ENCODE results near the gene WASHC3.
"Not testable (repeated sequence)": the region's sequence is repeated elsewhere in the genome, so short reads cannot be mapped to it uniquely, and the experiment has no call there.

The WASHC3 gene

GRCh38 chr12:102061560-102062418 is at the start of gene WASHC3:
WASHC3 (minus strand) TSS chr12:102061991; CDS start chr12:102061962, 29 bp downstream.
- Histone ChIP-seq H3K27me3 (ENCODE audit: control insufficient read depth in 2 of 2, insufficient read depth in 2 of 2, low read length in 2 of 2) (no peaks in the 10 kb centered on the region), H3K4me1 (ENCODE audit: control insufficient read depth in 2 of 2, insufficient read depth in 2 of 2, low read length in 2 of 2) (peaks cover 4 to 5% of the 10 kb centered on the region in 2 donors)

DNA sequence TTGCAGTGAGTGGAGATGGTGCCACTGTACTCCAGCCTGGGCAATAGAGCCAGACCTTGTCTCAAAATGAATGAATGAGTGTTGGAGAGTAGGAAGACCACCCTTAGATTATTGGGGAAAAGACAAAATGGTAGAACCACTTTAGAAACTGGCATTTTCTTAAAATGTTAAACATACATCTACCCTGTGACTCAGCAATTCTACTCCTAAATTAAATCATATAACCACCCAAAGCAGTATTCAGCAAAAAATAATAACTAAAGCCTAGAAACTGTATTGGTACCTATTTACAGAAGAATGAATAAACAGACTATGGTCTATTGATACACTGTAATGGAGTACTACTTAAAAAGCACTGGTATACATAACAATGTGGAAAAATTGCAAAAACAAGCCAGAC is 49.0 kb upstream of the WASHC3 start:
- H3K27ac ChIP-seq (ENCODE audit: low read depth in 2 of 2, low read length in 2 of 2): no peak overlapping the region
- no peak overlapping the region for H3K4me3 ChIP-seq (ENCODE audit: low read length in 2 of 2)
- H3K4me1 ChIP-seq (ENCODE audit: control insufficient read depth in 2 of 2, insufficient read depth in 2 of 2, low read length in 2 of 2): no peaks in the 10 kb centered on the region
- no peak overlapping the region for H3K9ac ChIP-seq (ENCODE audit: low read depth in 1 of 2, low read length in 2 of 2)
- peaks cover 0 to 9% of the 10 kb centered on the region in 2 donors for H3K9me3 ChIP-seq (ENCODE audit: control insufficient read depth in 2 of 2, low read length in 2 of 2)
- no peaks in the 10 kb centered on the region for H3K27me3 ChIP-seq (ENCODE audit: control insufficient read depth in 2 of 2, insufficient read depth in 2 of 2, low read length in 2 of 2)
- peaks cover 39 to 42% of the 10 kb centered on the region in 2 donors for H3K36me3 ChIP-seq (ENCODE audit: control insufficient read depth in 2 of 2, insufficient read depth in 2 of 2, low read length in 2 of 2)

More at GRCh38 chr12:102061560-102062418, at the start of gene WASHC3:
- peaks cover 4 to 6% of the 10 kb centered on the region in 2 donors for H3K36me3 ChIP-seq (ENCODE audit: control insufficient read depth in 2 of 2, insufficient read depth in 2 of 2, low read length in 2 of 2)
- peak within 1 kb of the TSS; percentile 89 to 94 for H3K4me3 ChIP-seq (ENCODE audit: low read length in 2 of 2)
- H3K9ac ChIP-seq (ENCODE audit: low read depth in 1 of 2, low read length in 2 of 2): peak within 1 kb of the TSS; percentile 92 to 93
- peak within 1 kb of the TSS; percentile 82 to 87 for H3K27ac ChIP-seq (ENCODE audit: low read depth in 2 of 2, low read length in 2 of 2)
- H3K9me3 ChIP-seq (ENCODE audit: control insufficient read depth in 2 of 2, low read length in 2 of 2): no peaks in the 10 kb centered on the region

DNA sequence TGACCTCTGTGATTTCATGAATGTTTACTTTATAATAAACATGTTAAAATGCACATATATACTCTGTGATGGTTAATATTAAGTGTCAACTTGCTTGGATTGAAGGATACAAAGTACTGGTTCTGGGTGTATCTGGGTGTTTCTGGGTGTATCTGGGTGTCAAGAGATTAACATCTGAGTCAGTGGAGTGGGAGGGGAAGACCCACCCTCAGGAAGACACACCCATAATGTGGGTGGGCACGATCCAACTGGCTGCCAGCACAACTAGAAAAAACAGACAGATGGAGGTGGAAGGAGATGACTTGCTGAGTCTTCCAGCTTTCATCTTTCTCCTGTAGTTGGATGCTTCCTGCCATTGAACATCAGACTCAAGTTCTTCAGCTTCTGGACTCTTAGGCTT is 46.2 kb upstream of the WASHC3 start:
- Histone ChIP-seq H3K36me3 (ENCODE audit: control insufficient read depth in 2 of 2, insufficient read depth in 2 of 2, low read length in 2 of 2) (peaks cover 35 to 40% of the 10 kb centered on the region in 2 donors), H3K4me3 (ENCODE audit: low read length in 2 of 2) (no peak overlapping the region), H3K9me3 (ENCODE audit: control insufficient read depth in 2 of 2, low read length in 2 of 2) (peaks cover 0 to 9% of the 10 kb centered on the region in 2 donors), H3K4me1 (ENCODE audit: control insufficient read depth in 2 of 2, insufficient read depth in 2 of 2, low read length in 2 of 2) (no peaks in the 10 kb centered on the region), H3K27me3 (ENCODE audit: control insufficient read depth in 2 of 2, insufficient read depth in 2 of 2, low read length in 2 of 2) (no peaks in the 10 kb centered on the region), H3K27ac (ENCODE audit: low read depth in 2 of 2, low read length in 2 of 2) (no peak overlapping the region), H3K9ac (ENCODE audit: low read depth in 1 of 2, low read length in 2 of 2) (no peak overlapping the region)

- Histone ChIP-seq H3K4me1 (ENCODE audit: control insufficient read depth in 2 of 2, insufficient read depth in 2 of 2, low read length in 2 of 2) (no peaks in the 10 kb centered on the region), H3K27me3 (ENCODE audit: control insufficient read depth in 2 of 2, insufficient read depth in 2 of 2, low read length in 2 of 2) (no peaks in the 10 kb centered on the region), H3K4me3 (ENCODE audit: low read length in 2 of 2) (no peak overlapping the region), H3K9me3 (ENCODE audit: control insufficient read depth in 2 of 2, low read length in 2 of 2) (peaks cover 0 to 9% of the 10 kb centered on the region in 2 donors), H3K36me3 (ENCODE audit: control insufficient read depth in 2 of 2, insufficient read depth in 2 of 2, low read length in 2 of 2) (peaks cover 35 to 40% of the 10 kb centered on the region in 2 donors), H3K27ac (ENCODE audit: low read depth in 2 of 2, low read length in 2 of 2) (no peak overlapping the region), H3K9ac (ENCODE audit: low read depth in 1 of 2, low read length in 2 of 2) (no peak overlapping the region)
Observed at GRCh38 chr12:102106905-102107304, 45.1 kb upstream of the WASHC3 start.

DNA sequence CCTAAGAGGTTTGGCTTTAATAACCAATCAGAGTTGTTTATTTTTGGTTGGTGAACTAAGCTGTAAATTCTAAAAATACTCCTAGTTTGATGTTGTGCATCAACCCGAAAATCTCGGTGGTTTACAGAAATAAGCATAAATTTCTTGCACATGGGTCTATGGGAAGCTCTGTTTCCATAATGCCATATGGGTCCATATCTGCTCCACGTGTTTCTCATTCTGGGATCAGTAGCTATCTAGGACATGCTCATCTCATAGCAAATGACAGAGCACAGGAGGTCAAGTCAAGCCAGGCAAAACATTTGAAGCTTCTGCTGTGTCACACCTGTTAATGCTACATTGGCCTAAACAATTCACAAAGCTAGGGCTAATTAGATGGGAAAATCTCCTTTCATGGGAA is 35.1 kb upstream of the WASHC3 start:
- H3K9ac ChIP-seq (ENCODE audit: low read depth in 1 of 2, low read length in 2 of 2): no peak overlapping the region
- H3K4me3 ChIP-seq (ENCODE audit: low read length in 2 of 2): no peak overlapping the region
- H3K9me3 ChIP-seq (ENCODE audit: control insufficient read depth in 2 of 2, low read length in 2 of 2): no peaks in the 10 kb centered on the region
- no peaks in the 10 kb centered on the region for H3K27me3 ChIP-seq (ENCODE audit: control insufficient read depth in 2 of 2, insufficient read depth in 2 of 2, low read length in 2 of 2)
- H3K36me3 ChIP-seq (ENCODE audit: control insufficient read depth in 2 of 2, insufficient read depth in 2 of 2, low read length in 2 of 2): peaks cover 17 to 21% of the 10 kb centered on the region in 2 donors
- H3K4me1 ChIP-seq (ENCODE audit: control insufficient read depth in 2 of 2, insufficient read depth in 2 of 2, low read length in 2 of 2): no peaks in the 10 kb centered on the region
- H3K27ac ChIP-seq (ENCODE audit: low read depth in 2 of 2, low read length in 2 of 2): no peak overlapping the region

DNA sequence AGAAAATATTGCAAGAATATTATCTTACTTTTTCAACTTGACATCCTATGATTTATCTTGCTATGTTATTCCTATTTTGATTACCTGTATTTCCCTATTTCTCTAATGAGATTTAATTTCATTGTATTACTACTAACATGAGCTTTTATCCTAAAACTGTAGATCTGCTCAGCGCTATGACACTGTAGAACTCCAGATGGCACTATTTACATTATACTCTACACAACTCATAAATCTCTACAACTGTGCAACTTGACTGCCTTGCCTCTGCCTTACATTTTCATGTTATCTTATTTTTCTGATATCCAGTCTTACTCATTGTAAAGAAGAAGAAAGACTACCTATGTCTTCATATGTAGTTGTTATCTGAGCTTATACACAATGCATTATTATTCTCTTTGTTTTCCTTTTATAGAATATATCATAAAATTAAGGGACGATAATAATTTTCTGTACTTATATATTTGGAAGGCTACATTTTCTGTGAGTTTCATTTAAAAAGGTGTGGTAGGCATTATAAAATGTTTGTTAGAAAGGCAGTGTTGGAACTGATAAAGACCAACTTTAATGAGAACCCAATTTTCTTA is 34.0 kb upstream of the WASHC3 start:
- Histone ChIP-seq H3K27ac (ENCODE audit: low read depth in 2 of 2, low read length in 2 of 2) (no peak overlapping the region), H3K36me3 (ENCODE audit: control insufficient read depth in 2 of 2, insufficient read depth in 2 of 2, low read length in 2 of 2) (peaks cover 17 to 21% of the 10 kb centered on the region in 2 donors), H3K9ac (ENCODE audit: low read depth in 1 of 2, low read length in 2 of 2) (no peak overlapping the region), H3K4me1 (ENCODE audit: control insufficient read depth in 2 of 2, insufficient read depth in 2 of 2, low read length in 2 of 2) (no peaks in the 10 kb centered on the region), H3K27me3 (ENCODE audit: control insufficient read depth in 2 of 2, insufficient read depth in 2 of 2, low read length in 2 of 2) (no peaks in the 10 kb centered on the region), H3K4me3 (ENCODE audit: low read length in 2 of 2) (no peak overlapping the region), H3K9me3 (ENCODE audit: control insufficient read depth in 2 of 2, low read length in 2 of 2) (no peaks in the 10 kb centered on the region)

GRCh38 chr12:102093319-102093718 is 31.5 kb upstream of the WASHC3 start:
- Histone ChIP-seq H3K27ac (ENCODE audit: low read depth in 2 of 2, low read length in 2 of 2) (no peak overlapping the region), H3K36me3 (ENCODE audit: control insufficient read depth in 2 of 2, insufficient read depth in 2 of 2, low read length in 2 of 2) (peaks cover 10 to 12% of the 10 kb centered on the region in 2 donors), H3K9me3 (ENCODE audit: control insufficient read depth in 2 of 2, low read length in 2 of 2) (no peaks in the 10 kb centered on the region), H3K27me3 (ENCODE audit: control insufficient read depth in 2 of 2, insufficient read depth in 2 of 2, low read length in 2 of 2) (no peaks in the 10 kb centered on the region), H3K4me1 (ENCODE audit: control insufficient read depth in 2 of 2, insufficient read depth in 2 of 2, low read length in 2 of 2) (no peaks in the 10 kb centered on the region), H3K4me3 (ENCODE audit: low read length in 2 of 2) (no peak overlapping the region), H3K9ac (ENCODE audit: low read depth in 1 of 2, low read length in 2 of 2) (no peak overlapping the region)

GRCh38 chr12:102089228-102089835 is 27.5 kb upstream of the WASHC3 start:
- H3K9me3 ChIP-seq (ENCODE audit: control insufficient read depth in 2 of 2, low read length in 2 of 2); H3K4me1 ChIP-seq (ENCODE audit: control insufficient read depth in 2 of 2, insufficient read depth in 2 of 2, low read length in 2 of 2); H3K27ac ChIP-seq (ENCODE audit: low read depth in 2 of 2, low read length in 2 of 2); H3K27me3 ChIP-seq (ENCODE audit: control insufficient read depth in 2 of 2, insufficient read depth in 2 of 2, low read length in 2 of 2); H3K9ac ChIP-seq (ENCODE audit: low read depth in 1 of 2, low read length in 2 of 2); H3K4me3 ChIP-seq (ENCODE audit: low read length in 2 of 2): not testable (repeated sequence)
- H3K36me3 ChIP-seq (ENCODE audit: control insufficient read depth in 2 of 2, insufficient read depth in 2 of 2, low read length in 2 of 2): peaks cover 8 to 14% of the 10 kb centered on the region in 2 donors

DNA sequence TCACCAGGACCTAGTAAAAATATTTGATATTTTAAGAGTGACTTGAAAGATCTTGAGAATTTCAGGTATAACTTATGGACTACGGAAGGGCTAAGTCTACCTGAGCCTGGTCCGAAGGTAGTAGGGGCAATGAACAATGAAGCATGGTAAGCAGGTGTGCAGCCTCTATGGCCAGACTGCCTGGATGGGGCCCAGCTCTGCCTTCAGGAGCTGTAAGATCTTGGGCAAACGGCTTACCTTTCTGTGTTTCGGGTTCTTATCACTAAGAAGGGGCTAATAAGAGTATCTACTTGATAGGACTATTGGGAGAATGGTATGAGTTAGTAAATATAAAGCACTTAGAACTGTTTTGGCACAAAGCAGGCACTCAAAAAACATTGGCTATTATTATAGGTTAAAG is 19.1 kb upstream of the WASHC3 start:
- Histone ChIP-seq H3K4me1 (ENCODE audit: control insufficient read depth in 2 of 2, insufficient read depth in 2 of 2, low read length in 2 of 2) (no peaks in the 10 kb centered on the region), H3K36me3 (ENCODE audit: control insufficient read depth in 2 of 2, insufficient read depth in 2 of 2, low read length in 2 of 2) (peaks cover 27 to 46% of the 10 kb centered on the region in 2 donors), H3K27me3 (ENCODE audit: control insufficient read depth in 2 of 2, insufficient read depth in 2 of 2, low read length in 2 of 2) (no peaks in the 10 kb centered on the region), H3K9me3 (ENCODE audit: control insufficient read depth in 2 of 2, low read length in 2 of 2) (no peaks in the 10 kb centered on the region), H3K27ac (ENCODE audit: low read depth in 2 of 2, low read length in 2 of 2) (no peak overlapping the region), H3K4me3 (ENCODE audit: low read length in 2 of 2) (no peak overlapping the region), H3K9ac (ENCODE audit: low read depth in 1 of 2, low read length in 2 of 2) (no peak overlapping the region)

- H3K9ac ChIP-seq (ENCODE audit: low read depth in 1 of 2, low read length in 2 of 2); H3K27me3 ChIP-seq (ENCODE audit: control insufficient read depth in 2 of 2, insufficient read depth in 2 of 2, low read length in 2 of 2); H3K4me3 ChIP-seq (ENCODE audit: low read length in 2 of 2); H3K27ac ChIP-seq (ENCODE audit: low read depth in 2 of 2, low read length in 2 of 2); H3K4me1 ChIP-seq (ENCODE audit: control insufficient read depth in 2 of 2, insufficient read depth in 2 of 2, low read length in 2 of 2); H3K9me3 ChIP-seq (ENCODE audit: control insufficient read depth in 2 of 2, low read length in 2 of 2): not testable (repeated sequence)
- peaks cover 9 to 15% of the 10 kb centered on the region in 2 donors for H3K36me3 ChIP-seq (ENCODE audit: control insufficient read depth in 2 of 2, insufficient read depth in 2 of 2, low read length in 2 of 2)
Observed at GRCh38 chr12:102072092-102072491, 10.3 kb upstream of the WASHC3 start.
